NCI-H2227 (cell line): ENCODE data around the gene PPP3R2.
A peak's percentile ranks its signal among the peaks of the same experiment; 100 is the strongest.

ENCODE experiments used
- DNase-seq: peaks from one replicate; lab custom pipeline; 2025; ENCODE audit not compliant: unreplicated experiment; lab: John Stamatoyannopoulos, UW

The PPP3R2 gene, protein sequence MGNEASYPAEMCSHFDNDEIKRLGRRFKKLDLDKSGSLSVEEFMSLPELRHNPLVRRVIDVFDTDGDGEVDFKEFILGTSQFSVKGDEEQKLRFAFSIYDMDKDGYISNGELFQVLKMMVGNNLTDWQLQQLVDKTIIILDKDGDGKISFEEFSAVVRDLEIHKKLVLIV

GRCh38 chr9:101594796-101595195, at the start of gene PPP3R2:
PPP3R2 (minus strand) TSS chr9:101594969; CDS start chr9:101594921, 48 bp downstream.
- no peak for DNase-seq

GRCh38 chr9:101639785-101640665, 45.3 kb upstream of the PPP3R2 start:
- DNase-seq: no peak

GRCh38 chr9:101639311-101639710, 44.5 kb upstream of the PPP3R2 start:
- no peak for DNase-seq

GRCh38 chr9:101636247-101636646, 41.5 kb upstream of the PPP3R2 start:
- DNase-seq: no peak

DNA sequence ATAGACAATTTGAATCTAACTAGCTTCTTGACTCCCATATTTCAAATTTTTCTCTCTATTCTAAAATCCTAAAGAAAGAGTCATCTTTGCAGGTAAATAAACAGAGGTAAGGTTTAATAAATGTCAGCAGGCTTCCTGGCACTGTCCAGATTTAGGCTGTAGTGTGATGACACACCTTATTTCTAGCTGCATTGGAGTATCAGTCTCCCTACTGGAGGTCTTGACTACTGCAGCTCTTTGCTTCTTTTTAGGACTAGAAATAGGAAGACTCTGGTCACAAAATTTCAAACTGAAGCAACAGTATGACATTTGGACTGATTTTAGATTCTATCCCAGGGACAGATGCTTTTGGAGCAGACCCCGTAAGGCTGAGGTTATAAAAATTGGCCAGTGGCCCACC, 40.7 kb upstream of the PPP3R2 start:
- no peak for DNase-seq

GRCh38 chr9:101634741-101635409, 40.1 kb upstream of the PPP3R2 start:
- DNase-seq: no peak

GRCh38 chr9:101632611-101633010, 37.8 kb upstream of the PPP3R2 start:
- no peak for DNase-seq

GRCh38 chr9:101631892-101632291, 37.1 kb upstream of the PPP3R2 start:
- DNase-seq: no peak

- no peak for DNase-seq
Measured at GRCh38 chr9:101629636-101630035, 34.9 kb upstream of the PPP3R2 start.

GRCh38 chr9:101628173-101628572, 33.4 kb upstream of the PPP3R2 start:
- no peak for DNase-seq

DNA sequence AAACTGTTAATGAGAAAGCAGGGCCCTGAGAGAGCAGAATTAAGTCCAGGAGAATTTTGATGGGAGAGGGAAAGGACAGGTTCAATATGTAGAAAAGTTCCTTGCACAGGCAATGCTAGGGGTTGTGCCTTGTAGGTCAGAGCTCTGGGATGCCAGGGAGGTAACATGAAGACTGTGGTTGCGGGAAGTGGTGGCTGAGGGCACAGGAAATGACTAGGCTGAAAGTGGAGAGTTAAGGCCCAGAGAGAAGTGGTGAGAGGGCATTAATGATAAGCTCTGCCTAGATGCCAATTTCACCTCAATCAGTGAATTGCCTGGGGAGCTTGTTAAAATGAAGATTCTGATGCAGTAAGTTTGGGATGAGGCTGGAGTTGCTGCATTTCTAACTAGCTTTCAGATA, 31.5 kb upstream of the PPP3R2 start:
- no peak for DNase-seq

DNA sequence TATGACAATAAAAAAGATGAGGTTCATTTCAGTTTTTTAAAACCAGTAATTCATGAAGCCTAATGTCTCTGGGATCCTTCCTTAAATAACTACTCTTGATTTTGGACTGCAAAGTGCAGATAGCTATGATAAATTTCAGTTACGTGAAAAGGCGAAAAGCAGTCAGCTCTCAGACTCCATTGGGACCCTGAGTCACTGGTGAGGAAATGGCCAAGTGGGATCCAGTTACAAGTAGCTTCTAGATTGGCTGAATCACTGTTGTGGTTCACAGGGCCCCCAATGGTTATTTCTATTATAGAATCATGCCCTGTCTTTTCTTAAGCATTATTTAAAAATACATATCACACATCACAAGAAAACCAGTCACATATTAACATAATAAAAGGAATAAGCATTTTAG, 31.1 kb upstream of the PPP3R2 start:
- no peak for DNase-seq

DNA sequence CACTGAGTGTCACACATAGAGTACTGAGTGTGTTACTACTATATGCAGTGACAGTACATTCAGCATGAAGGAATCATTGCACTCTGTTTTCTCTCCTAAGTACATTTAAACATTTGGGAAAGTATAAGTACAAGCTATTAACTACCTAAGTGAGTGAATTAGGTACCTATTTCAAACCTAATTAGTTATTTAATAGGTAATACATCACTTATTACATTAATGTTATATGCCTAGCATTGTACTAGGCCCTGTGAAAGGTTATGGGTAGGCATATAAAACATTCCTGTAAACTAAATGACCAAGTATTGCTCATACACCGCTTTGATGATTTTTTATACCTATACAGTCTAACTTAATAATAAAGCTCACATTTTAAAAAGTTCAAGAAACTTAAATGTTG, 25.7 kb upstream of the PPP3R2 start:
- no peak for DNase-seq

DNA sequence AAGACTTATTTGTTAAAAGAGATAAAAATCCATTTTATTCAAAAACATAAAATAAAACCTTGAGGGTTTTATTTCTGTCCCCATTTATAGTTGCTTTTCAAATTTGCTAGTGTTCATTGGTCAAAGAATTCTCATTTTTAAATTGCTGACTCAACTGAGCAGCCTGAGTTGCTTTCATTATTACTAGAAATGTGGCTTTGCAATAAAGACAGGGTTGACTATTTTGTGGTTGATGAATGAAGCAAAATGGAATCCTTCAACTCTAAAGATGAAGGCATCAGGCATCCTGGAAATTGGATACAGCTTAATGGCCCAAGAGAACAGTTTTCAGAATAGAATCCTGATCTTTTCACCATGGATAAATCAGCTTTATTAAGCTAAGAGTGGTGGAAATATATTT, 23.9 kb upstream of the PPP3R2 start:
- no peak for DNase-seq

- no peak for DNase-seq
Measured at GRCh38 chr9:101605547-101605946, 10.8 kb upstream of the PPP3R2 start.

DNA sequence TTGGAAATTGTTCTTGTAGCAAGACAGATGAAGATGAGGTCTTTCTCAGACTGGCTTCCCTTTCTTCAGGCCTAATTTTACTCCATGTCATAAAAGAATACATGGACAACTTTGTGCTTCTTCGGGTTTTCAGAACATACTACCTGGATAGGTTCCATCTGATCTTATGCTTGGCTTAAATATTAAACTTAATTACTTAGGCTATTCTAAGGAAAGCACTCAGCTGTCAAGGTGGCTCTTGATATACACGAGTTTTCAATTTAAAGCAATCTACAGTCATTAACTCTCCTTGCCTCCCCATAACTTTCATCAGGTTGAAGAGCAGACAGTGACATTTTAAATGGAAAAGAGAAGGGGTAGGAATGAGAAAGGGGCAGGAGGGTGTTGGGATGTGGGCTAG, 9.5 kb upstream of the PPP3R2 start:
- DNase-seq: no peak

- DNase-seq: peak; percentile 44
Measured at GRCh38 chr9:101601904-101602765, 7.4 kb upstream of the PPP3R2 start.

- DNase-seq: no peak
Measured at GRCh38 chr9:101593345-101593744, 1.4 kb downstream of the PPP3R2 start.

- no peak for DNase-seq
Measured at GRCh38 chr9:101592788-101593187, 2.0 kb downstream of the PPP3R2 start.

- no peak for DNase-seq
Measured at GRCh38 chr9:101591787-101592446, 2.9 kb downstream of the PPP3R2 start.

DNA sequence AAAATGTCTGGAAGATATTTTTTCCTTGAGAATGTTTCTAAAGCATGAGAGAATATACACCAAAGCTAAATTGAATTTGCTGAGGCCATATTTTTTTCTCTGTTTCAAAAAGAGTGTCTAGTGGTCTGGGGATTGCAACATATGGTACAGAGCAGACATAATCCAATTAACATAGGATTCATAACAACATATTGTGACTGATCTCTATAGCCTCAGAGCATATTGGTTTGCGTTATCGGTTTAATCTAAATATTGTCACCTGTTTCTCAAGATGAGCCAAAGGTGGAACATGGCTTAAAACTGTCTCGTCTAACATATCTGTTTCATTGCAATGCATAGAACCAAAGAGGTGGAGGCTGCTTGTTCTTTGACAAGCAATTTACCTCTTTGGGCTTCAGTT, 3.9 kb downstream of the PPP3R2 start:
- no peak for DNase-seq
